Small intestine (tissue), 16 donors: ENCODE measurements around the gene ODAPH. TPM values are rescaled to one million over a fixed set of nuclear protein-coding genes. Genes with fewer than 3 reads are reported as not detected.
"Not testable (repeated sequence)": the region's sequence is repeated elsewhere in the genome, so short reads cannot be mapped to it uniquely, and the experiment has no call there.

Experiments
- DNase-seq, 2 donors: peaks; one replicate each; pipeline versions ENCODE4 v3.0.0 to v3.0.0-alpha.2; 2013
- FAIRE-seq: peaks from 2 replicates; lab custom pipeline; 2012; peaks lifted over from hg19 to GRCh38; lab: Jason Lieb, UNC
- H3K27ac ChIP-seq, 3 donors: one replicate each; pipeline ENCODE4 v1.5.1; 2013; ENCODE audit warnings: low read length in 2 of 3, mild to moderate bottlenecking in 2 of 3, control low read depth in 1 of 3, inconsistent platforms in 1 of 3, low read depth in 1 of 3, moderate library complexity in 1 of 3
- H3K27me3 ChIP-seq, 3 donors: one replicate each; pipeline ENCODE4 v1.6.1; 2013; ENCODE audit warnings: low read length in 3 of 3, inconsistent platforms in 1 of 3; ENCODE audit not compliant: control insufficient read depth in 3 of 3, insufficient read depth in 3 of 3
- H3K36me3 ChIP-seq, 3 donors: one replicate each; pipeline ENCODE4 v1.6.1; 2013; ENCODE audit warnings: low read length in 3 of 3, inconsistent platforms in 1 of 3, low read depth in 1 of 3, mild to moderate bottlenecking in 1 of 3, moderate library complexity in 1 of 3; ENCODE audit not compliant: control insufficient read depth in 3 of 3, insufficient read depth in 2 of 3
- H3K4me1 ChIP-seq, 3 donors: one replicate each; pipeline ENCODE4 v1.6.1; 2013; ENCODE audit warnings: low read length in 2 of 3, inconsistent platforms in 1 of 3, low read depth in 1 of 3, mild to moderate bottlenecking in 1 of 3, moderate library complexity in 1 of 3; ENCODE audit not compliant: control insufficient read depth in 3 of 3, insufficient read depth in 2 of 3
- H3K4me3 ChIP-seq, 3 donors: one replicate each; pipeline ENCODE4 v1.5.1; 2013; ENCODE audit warnings: low read length in 3 of 3, control low read depth in 1 of 3, inconsistent platforms in 1 of 3, low read depth in 1 of 3, mild to moderate bottlenecking in 1 of 3, moderate library complexity in 1 of 3
- H3K9me3 ChIP-seq, 2 donors: one replicate each; pipeline ENCODE4 v1.6.1; 2013; ENCODE audit warnings: low read depth in 1 of 2, low read length in 1 of 2; ENCODE audit not compliant: control insufficient read depth in 2 of 2, insufficient read depth in 1 of 2
- WGBS, 3 donors: extraction: QIAGEN DNeasy Blood & Tissue Kit; methylation state at CpG; one replicate each; pipeline ENCODE4 v1.1.7; 2013; 5-methylcytosine and 5-hydroxymethylcytosine counted together
- long read RNA-seq, 10 donors: transcript quantifications; one replicate each; lab custom pipeline, GENCODE V29; 2026
- polyA plus RNA-seq, 4 donors: library from polyadenylated mRNA; stranded (reverse) in 3 of 4; unstranded in 1 of 4; fragments of 200-250 nt in 3 of 4; fragments of 120-200 nt in 1 of 4; gene quantifications; one replicate each; pipeline versions ENCODE4 v1.2.1 to v1.2.3, GENCODE V29; 2013
- donor health status: healthy with polysubstance abuse.
- donor health status: control.
- donor health status: control.
- donor health status: Bipolar disorder and iron deficiency.
- donor health status: healthy.

The ODAPH gene
- polyA plus RNA-seq, result not detected
- long read RNA-seq, donor 1, result 0 reads
- long read RNA-seq, donor 2, result 0 reads
- long read RNA-seq, donor 3, result 0 reads
- long read RNA-seq, donor 4, result 0 reads
- long read RNA-seq, donor 5, result 0 reads
- long read RNA-seq, donor 6, result 0 reads
- long read RNA-seq, donor 7, result 0 reads
- long read RNA-seq, donor 8, result 0 reads
- long read RNA-seq, donor 9, result 0 reads
- long read RNA-seq, donor 10, result 0 reads

- no peaks in the 10 kb centered on the region for H3K4me1 ChIP-seq
- no peaks in the 10 kb centered on the region for H3K9me3 ChIP-seq
- H3K36me3 ChIP-seq, result no peaks in the 10 kb centered on the region
- 43 to 51% (median 44%) methylated on average over 9 of the region's 9 CpGs for WGBS, 3 donors
- H3K4me3 ChIP-seq, result no peak within 1 kb of the TSS
- FAIRE-seq, result no peak
- H3K27ac ChIP-seq, result no peak within 1 kb of the TSS
- peak; percentile 4 to 18 for DNase-seq
- H3K27me3 ChIP-seq, result no peaks in the 10 kb centered on the region
Observed at GRCh38 chr4:75555294-75556164, at the start of gene ODAPH. ODAPH (plus strand) TSS chr4:75556066; CDS start chr4:75556083, 17 bp downstream.

- H3K27me3 ChIP-seq, H3K36me3 ChIP-seq, H3K27ac ChIP-seq, H3K4me3 ChIP-seq, DNase-seq, H3K9me3 ChIP-seq, FAIRE-seq: not testable (repeated sequence)
- H3K4me1 ChIP-seq, result peaks cover 2 to 15% (median 12%) of the 10 kb centered on the region in 3 donors
- 86 to 90% (median 89%) methylated on average over 4 of the region's 4 CpGs for WGBS, 3 donors
Observed at GRCh38 chr4:75509592-75509991, 46.3 kb upstream of the ODAPH start.

- no peaks in the 10 kb centered on the region for H3K9me3 ChIP-seq
- WGBS, 3 donors, result 58 to 65% (median 63%) methylated on average over 3 of the region's 3 CpGs
- H3K27me3 ChIP-seq, result no peaks in the 10 kb centered on the region
- H3K4me3 ChIP-seq, result peak overlapping the region in 2 of 3 donors; percentile 3 to 23
- peaks cover 0 to under 1% (median 0%) of the 10 kb centered on the region in 3 donors for H3K36me3 ChIP-seq
- H3K4me1 ChIP-seq, result peaks cover 2 to 21% (median 14%) of the 10 kb centered on the region in 3 donors
- H3K27ac ChIP-seq, result peak overlapping the region in 1 of 3 donors; percentile 58
- DNase-seq (no peak), FAIRE-seq (no peak)
Observed at GRCh38 chr4:75511841-75512240, 44.0 kb upstream of the ODAPH start.

- 24 to 31% (median 27%) methylated on average over 6 of the region's 6 CpGs for WGBS, 3 donors
- FAIRE-seq, result no peak
- Histone ChIP-seq H3K36me3 (peaks cover 0 to 5% (median 0%) of the 10 kb centered on the region in 3 donors), H3K4me1 (peaks cover 2 to 21% (median 14%) of the 10 kb centered on the region in 3 donors), H3K27ac (peak overlapping the region; percentile 32 to 98 (median 86)), H3K4me3 (peak overlapping the region in 2 of 3 donors; percentile 87 to 90), H3K9me3 (no peaks in the 10 kb centered on the region), H3K27me3 (no peaks in the 10 kb centered on the region)
- DNase-seq, result peak; percentile 7 to 40
Observed at GRCh38 chr4:75512386-75513211, 43.3 kb upstream of the ODAPH start.

GRCh38 chr4:75513526-75514130 lies 42.2 kb upstream of the ODAPH start:
- FAIRE-seq, result no peak
- 0 to 1% (median 1%) methylated on average over 12 of the region's 12 CpGs for WGBS, 3 donors
- Histone ChIP-seq H3K27me3 (no peaks in the 10 kb centered on the region), H3K36me3 (peaks cover 0 to 5% (median 0%) of the 10 kb centered on the region in 3 donors), H3K9me3 (no peaks in the 10 kb centered on the region), H3K27ac (peak overlapping the region; percentile 91 to 98 (median 98)), H3K4me3 (peak overlapping the region; percentile 47 to 90 (median 87)), H3K4me1 (peaks cover 2 to 21% (median 14%) of the 10 kb centered on the region in 3 donors)
- no peak for DNase-seq

GRCh38 chr4:75514131-75514948 lies 41.5 kb upstream of the ODAPH start, which contains the start of the genes RCHY1 and THAP6:
RCHY1 (minus strand) TSS chr4:75514403; CDS start chr4:75514286, 117 bp downstream.
THAP6 (plus strand) TSS chr4:75514473; CDS start chr4:75515453, 980 bp downstream.
- Histone ChIP-seq H3K4me3 (peak within 1 kb of the TSS; percentile 47 to 90 (median 87)), H3K4me1 (peaks cover 2 to 21% (median 14%) of the 10 kb centered on the region in 3 donors), H3K27ac (peak within 1 kb of the TSS; percentile 91 to 98 (median 98)), H3K9me3 (no peaks in the 10 kb centered on the region), H3K27me3 (no peaks in the 10 kb centered on the region), H3K36me3 (peaks cover 0 to 5% (median 2%) of the 10 kb centered on the region in 3 donors)
- DNase-seq (peak; percentile 99), FAIRE-seq (no peak)
- 0% methylated on average over 59 to 61 of the region's 61 CpGs for WGBS, 3 donors

- Histone ChIP-seq H3K36me3 (peaks cover 0 to 5% (median 2%) of the 10 kb centered on the region in 3 donors), H3K9me3 (no peaks in the 10 kb centered on the region), H3K27me3 (no peaks in the 10 kb centered on the region), H3K27ac (peak overlapping the region; percentile 91 to 98 (median 98)), H3K4me3 (peak overlapping the region; percentile 47 to 90 (median 87)), H3K4me1 (peaks cover 2 to 21% (median 12%) of the 10 kb centered on the region in 3 donors)
- WGBS, 3 donors, result 8 to 28% (median 8%) methylated on average over 9 of the region's 9 CpGs
- FAIRE-seq (no peak), DNase-seq (peak in 1 of 2 donors; percentile 24)
Observed at GRCh38 chr4:75514949-75515612, 40.8 kb upstream of the ODAPH start.
